NB4 (cell line): ENCODE results near the gene GLI3.
"Not testable (repeated sequence)": the region's sequence is repeated elsewhere in the genome, so short reads cannot be mapped to it uniquely, and the experiment has no call there.

ENCODE experiments used
- CTCF ChIP-seq: IDR thresholded peaks from one replicate; pipeline ENCODE4 v1.5.1; 2012; ENCODE audit warnings: low read depth, low read length
- MYC ChIP-seq: IDR thresholded peaks from 2 replicates; pipeline ENCODE4 v1.6.1; 2011; ENCODE audit warnings: low read depth, low read length
- POLR2A ChIP-seq: IDR thresholded peaks from 2 replicates; pipeline ENCODE4 v1.6.1; 2011; ENCODE audit warnings: mild to moderate bottlenecking; ENCODE audit not compliant: insufficient read length; ENCODE audit errors: extremely low read depth
- TF ChIP-seq, protein P1 (sequence below): IDR thresholded peaks from 2 replicates; pipeline ENCODE4 v1.6.1; 2011; ENCODE audit warnings: low read depth, low read length

DNA sequence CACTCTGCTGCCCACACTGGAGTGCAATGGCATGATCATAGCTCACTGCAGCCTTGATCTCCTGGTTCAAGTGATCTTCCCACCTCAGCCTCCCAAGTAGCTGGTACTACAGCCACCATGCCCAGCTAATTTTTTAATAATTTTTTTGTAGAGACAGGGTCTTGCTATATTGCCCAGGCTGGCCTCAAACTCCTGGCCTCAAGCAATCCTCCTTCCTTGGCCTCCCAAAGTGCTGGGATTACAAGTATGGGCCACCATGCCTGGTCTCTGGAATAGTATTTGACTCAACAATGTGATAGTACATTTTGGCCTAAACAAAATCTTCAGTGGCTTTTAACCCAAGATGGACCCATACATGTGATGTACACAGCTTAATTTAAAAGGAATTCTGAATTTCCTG, 27.9 kb downstream of the GLI3 start:
- TF ChIP-seq CTCF, POLR2A, MYC: not testable (repeated sequence)
- TF ChIP-seq, protein P1, sequence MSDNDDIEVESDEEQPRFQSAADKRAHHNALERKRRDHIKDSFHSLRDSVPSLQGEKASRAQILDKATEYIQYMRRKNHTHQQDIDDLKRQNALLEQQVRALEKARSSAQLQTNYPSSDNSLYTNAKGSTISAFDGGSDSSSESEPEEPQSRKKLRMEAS: not testable (repeated sequence)
